HCT116 (cell line): Measurements from ENCODE around the gene NUAK2. TPM values are rescaled to one million over a fixed set of nuclear protein-coding genes. Genes with fewer than 3 reads are reported as not detected.

Experiments used
- ATAC-seq: fragments of 200-7000 bp; cut with Tn5 transposase; 2 replicates; pipeline ENCODE4 v1.9.1; 2020; ENCODE audit warnings: mild to moderate bottlenecking, moderate library complexity
- BruUV-seq: library from RNA; stranded (reverse); fragments of 400-500 nt; replicated peaks from 2 replicates; lab custom pipeline; 2021; lab: Mats Ljungman, UMichigan
- CTCF ChIA-PET: fragments of 300-600 bp; sonication (Branson Sonifier 250); formaldehyde crosslinking; loops from one replicate; lab custom pipeline; 2021; ENCODE audit warnings: antibody characterized with exemption; lab: Charles Lee
- POLR2A ChIA-PET: fragments of 300-600, 350-600 bp; sonication (Branson Sonifier 250); formaldehyde crosslinking; loops from one replicate; lab custom pipeline; 2021; ENCODE audit warnings: antibody characterized with exemption; lab: Charles Lee
- RAD21 ChIA-PET, 2 experiments: fragments of 300-600 bp; sonication (Branson Sonifier 250); formaldehyde crosslinking; loops; one replicate each; lab custom pipeline; 2023; ENCODE audit warnings: low total read pairs in 2 of 2; ENCODE audit not compliant: uncharacterized antibody in 2 of 2, unreplicated experiment in 2 of 2, low non-redundant PET in 1 of 2; lab: Charles Lee
- DNase-seq: peaks from one replicate; pipeline ENCODE4 v3.0.0-alpha.2; 2010; ENCODE audit warnings: low read depth, low spot score
- H2AFZ ChIP-seq: fragments of 200-600 bp; shearing (Covaris generic), sonication (generic); 2 replicates; pipeline ENCODE4 v1.6.1; 2017; ENCODE audit warnings: low read depth, mixed run types, mixed read lengths, antibody characterized with exemption, low read length; ENCODE audit not compliant: poor library complexity, severe bottlenecking
- H3K27ac ChIP-seq: 2 replicates; pipeline ENCODE4 v1.5.1; 2012; ENCODE audit warnings: low read depth, low read length
- H3K27me3 ChIP-seq: fragments of 200-600 bp; sonication (generic); 2 replicates; pipeline ENCODE4 v1.6.1; 2016; ENCODE audit warnings: mixed run types, low read length, mixed read lengths; ENCODE audit not compliant: insufficient read depth
- H3K36me3 ChIP-seq, 2 experiments: fragments of 200-500 bp in 1 of 2; fragments of 200-600 bp in 1 of 2; sonication (Bioruptor generic) in 1 of 2; sonication (generic) in 1 of 2; 2 replicates each; pipeline versions ENCODE4 v1.5.1 to v1.6.1; 2014 to 2016; ENCODE audit warnings: low read length in 2 of 2, inconsistent platforms in 1 of 2, mixed read lengths in 1 of 2, mixed run types in 1 of 2; ENCODE audit not compliant: insufficient read depth in 2 of 2, control insufficient read depth in 1 of 2
- H3K4me1 ChIP-seq, 2 experiments: fragments of 200-600 bp in 1 of 2; sonication (generic) in 1 of 2; 2 replicates each; pipeline versions ENCODE4 v1.5.1 to v1.6.1; 2012 to 2017; ENCODE audit warnings: low read length in 2 of 2, inconsistent platforms in 1 of 2, mild to moderate bottlenecking in 1 of 2, mixed read lengths in 1 of 2, mixed run types in 1 of 2, moderate library complexity in 1 of 2; ENCODE audit not compliant: insufficient read depth in 2 of 2, control insufficient read depth in 1 of 2
- H3K4me2 ChIP-seq: fragments of 200-600 bp; sonication (generic); 2 replicates; pipeline ENCODE4 v1.6.1; 2017; ENCODE audit warnings: mixed run types, low read length, mixed read lengths
- H3K4me3 ChIP-seq, 2 experiments: fragments of 200-600 bp in 1 of 2; sonication (generic) in 1 of 2; replicated peaks in 1 of 2; 2 replicates each; pipeline ENCODE4 v1.5.1; 2011 to 2016; ENCODE audit warnings: low read length in 2 of 2, control low read depth in 1 of 2, low read depth in 1 of 2, mild to moderate bottlenecking in 1 of 2, mixed read lengths in 1 of 2, mixed run types in 1 of 2
- H3K79me2 ChIP-seq: fragments of 200-600 bp; sonication (generic); 2 replicates; pipeline ENCODE4 v1.6.1; 2017; ENCODE audit warnings: mild to moderate bottlenecking, mixed run types, low read length, moderate library complexity, mixed read lengths; ENCODE audit not compliant: insufficient read depth
- H3K9ac ChIP-seq: fragments of 200-600 bp; sonication (generic); 2 replicates; pipeline ENCODE4 v1.6.1; 2016; ENCODE audit warnings: low read length, mixed read lengths
- H3K9me2 ChIP-seq: fragments of 200-600 bp; sonication (generic), shearing (Covaris generic); 2 replicates; pipeline ENCODE4 v1.6.1; 2017; ENCODE audit warnings: mixed run types, mild to moderate bottlenecking, moderate library complexity; ENCODE audit not compliant: insufficient read depth
- H3K9me3 ChIP-seq, 2 experiments: fragments of 200-500 bp in 1 of 2; fragments of 200-600 bp in 1 of 2; sonication (Bioruptor generic) in 1 of 2; sonication (generic) in 1 of 2; 2 replicates each; pipeline ENCODE4 v1.6.1; 2014 to 2017; ENCODE audit warnings: low read length in 2 of 2, mixed read lengths in 2 of 2, inconsistent platforms in 1 of 2, low read depth in 1 of 2, mild to moderate bottlenecking in 1 of 2, mixed run types in 1 of 2, moderate library complexity in 1 of 2; ENCODE audit not compliant: control insufficient read depth in 1 of 2, insufficient read depth in 1 of 2
- H4K20me1 ChIP-seq: fragments of 200-600 bp; sonication (generic), shearing (Covaris generic); 2 replicates; pipeline ENCODE4 v1.6.1; 2017; ENCODE audit warnings: mixed run types, mild to moderate bottlenecking, moderate library complexity; ENCODE audit not compliant: insufficient read depth
- CEBPB ChIP-seq: IDR thresholded peaks from 2 replicates; pipeline ENCODE4 v1.6.1; 2012; ENCODE audit warnings: low read depth
- EGR1 ChIP-seq: IDR thresholded peaks from 2 replicates; pipeline ENCODE4 v1.6.1; 2012; ENCODE audit warnings: low read depth
- ELF1 ChIP-seq: IDR thresholded peaks from 2 replicates; pipeline ENCODE4 v1.6.1; 2012; ENCODE audit warnings: low read depth, borderline replicate concordance
- EZH2 ChIP-seq: fragments of 200-600 bp; sonication (generic); IDR thresholded peaks from 2 replicates; pipeline ENCODE4 v1.6.1; 2017; ENCODE audit warnings: antibody characterized with exemption, mixed run types
- EZH2phosphoT487 ChIP-seq: fragments of 200-600 bp; IDR thresholded peaks from 2 replicates; pipeline ENCODE4 v1.6.1; 2018; ENCODE audit warnings: antibody characterized with exemption, borderline replicate concordance
- FOSL1 ChIP-seq: IDR thresholded peaks from 2 replicates; pipeline ENCODE4 v1.6.1; 2012; ENCODE audit warnings: low read depth
- JUND ChIP-seq: IDR thresholded peaks from 2 replicates; pipeline ENCODE4 v1.6.1; 2012
- POLR2A ChIP-seq: IDR thresholded peaks from 2 replicates; pipeline ENCODE4 v1.7.0; 2011; ENCODE audit warnings: borderline replicate concordance; ENCODE audit not compliant: insufficient read depth, insufficient read length; ENCODE audit errors: extremely low read depth
- RAD21 ChIP-seq: IDR thresholded peaks from 2 replicates; pipeline ENCODE4 v1.6.1; 2012; ENCODE audit warnings: low read depth, mild to moderate bottlenecking
- TCF7L2 ChIP-seq: IDR thresholded peaks from 2 replicates; pipeline ENCODE4 v1.7.0; 2011; ENCODE audit warnings: borderline replicate concordance, inconsistent platforms; ENCODE audit not compliant: insufficient read depth, insufficient read length; ENCODE audit errors: extremely low read depth
- ZNF274 ChIP-seq: fragments of 200-500 bp; sonication (Bioruptor generic); IDR thresholded peaks from 2 replicates; pipeline ENCODE4 v1.6.1; 2014; ENCODE audit warnings: mild to moderate bottlenecking, low read depth, low read length, inconsistent platforms
- intact Hi-C: fragments of 100-400 bp; cut with micrococcal nuclease; formaldehyde crosslinking; loops from 2 replicates; pipeline ENCODE4 v1.10.0; 2022
- total RNA-seq: library from RNA; stranded (reverse); gene quantifications from one replicate; pipeline ENCODE4 v1.2.1, GENCODE V29; 2021; ENCODE audit not compliant: unreplicated experiment
- TF ChIP-seq, protein P1 (sequence below): IDR thresholded peaks from 2 replicates; pipeline ENCODE4 v1.6.1; 2012
- TF ChIP-seq, protein P2 (sequence below): IDR thresholded peaks from 2 replicates; pipeline ENCODE4 v1.6.1; 2011; ENCODE audit warnings: mild to moderate bottlenecking, low read length, moderate library complexity; ENCODE audit not compliant: insufficient replicate concordance; ENCODE audit errors: extremely low read depth
- TF ChIP-seq, protein P3 (sequence below): IDR thresholded peaks from 2 replicates; pipeline ENCODE4 v1.6.1; 2012; ENCODE audit warnings: low read depth

NUAK2 gene
- total RNA-seq, 1 experiment from 2014 or later, result 3.0 TPM

DNA sequence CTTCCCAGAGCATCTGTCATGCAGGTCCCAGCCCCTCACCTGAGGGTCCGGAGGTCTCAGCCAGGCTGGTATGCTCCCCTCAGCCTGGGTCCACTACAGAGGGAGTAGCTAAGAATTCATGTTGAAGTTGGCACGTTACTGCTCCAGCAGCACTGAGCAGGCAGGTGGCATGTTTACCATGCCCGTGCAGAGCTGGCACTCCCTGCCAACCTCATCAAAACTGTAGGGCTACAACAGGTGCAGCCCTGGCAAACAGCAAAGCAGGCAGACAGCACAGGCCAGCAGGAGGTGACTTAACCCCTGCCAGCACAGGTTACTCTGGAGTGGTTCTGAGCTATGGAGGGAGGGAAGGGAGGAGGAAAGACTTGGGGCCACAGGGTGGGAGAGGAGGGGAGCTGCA lies 46.4 kb downstream of the NUAK2 start:
- no peak for TF ChIP-seq TCF7L2
- no peak for TF ChIP-seq EGR1
- TF ChIP-seq CEBPB, result no peak
- TF ChIP-seq JUND, result no peak
- TF ChIP-seq ELF1, result no peak
- TF ChIP-seq EZH2phosphoT487, result no peak
- no peak for TF ChIP-seq RAD21
- no peak for TF ChIP-seq POLR2A
- TF ChIP-seq, protein P1, sequence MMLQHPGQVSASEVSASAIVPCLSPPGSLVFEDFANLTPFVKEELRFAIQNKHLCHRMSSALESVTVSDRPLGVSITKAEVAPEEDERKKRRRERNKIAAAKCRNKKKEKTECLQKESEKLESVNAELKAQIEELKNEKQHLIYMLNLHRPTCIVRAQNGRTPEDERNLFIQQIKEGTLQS, result no peak
- TF ChIP-seq, protein P2, sequence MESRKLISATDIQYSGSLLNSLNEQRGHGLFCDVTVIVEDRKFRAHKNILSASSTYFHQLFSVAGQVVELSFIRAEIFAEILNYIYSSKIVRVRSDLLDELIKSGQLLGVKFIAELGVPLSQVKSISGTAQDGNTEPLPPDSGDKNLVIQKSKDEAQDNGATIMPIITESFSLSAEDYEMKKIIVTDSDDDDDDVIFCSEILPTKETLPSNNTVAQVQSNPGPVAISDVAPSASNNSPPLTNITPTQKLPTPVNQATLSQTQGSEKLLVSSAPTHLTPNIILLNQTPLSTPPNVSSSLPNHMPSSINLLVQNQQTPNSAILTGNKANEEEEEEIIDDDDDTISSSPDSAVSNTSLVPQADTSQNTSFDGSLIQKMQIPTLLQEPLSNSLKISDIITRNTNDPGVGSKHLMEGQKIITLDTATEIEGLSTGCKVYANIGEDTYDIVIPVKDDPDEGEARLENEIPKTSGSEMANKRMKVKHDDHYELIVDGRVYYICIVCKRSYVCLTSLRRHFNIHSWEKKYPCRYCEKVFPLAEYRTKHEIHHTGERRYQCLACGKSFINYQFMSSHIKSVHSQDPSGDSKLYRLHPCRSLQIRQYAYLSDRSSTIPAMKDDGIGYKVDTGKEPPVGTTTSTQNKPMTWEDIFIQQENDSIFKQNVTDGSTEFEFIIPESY, result no peak
- TF ChIP-seq, protein P3, sequence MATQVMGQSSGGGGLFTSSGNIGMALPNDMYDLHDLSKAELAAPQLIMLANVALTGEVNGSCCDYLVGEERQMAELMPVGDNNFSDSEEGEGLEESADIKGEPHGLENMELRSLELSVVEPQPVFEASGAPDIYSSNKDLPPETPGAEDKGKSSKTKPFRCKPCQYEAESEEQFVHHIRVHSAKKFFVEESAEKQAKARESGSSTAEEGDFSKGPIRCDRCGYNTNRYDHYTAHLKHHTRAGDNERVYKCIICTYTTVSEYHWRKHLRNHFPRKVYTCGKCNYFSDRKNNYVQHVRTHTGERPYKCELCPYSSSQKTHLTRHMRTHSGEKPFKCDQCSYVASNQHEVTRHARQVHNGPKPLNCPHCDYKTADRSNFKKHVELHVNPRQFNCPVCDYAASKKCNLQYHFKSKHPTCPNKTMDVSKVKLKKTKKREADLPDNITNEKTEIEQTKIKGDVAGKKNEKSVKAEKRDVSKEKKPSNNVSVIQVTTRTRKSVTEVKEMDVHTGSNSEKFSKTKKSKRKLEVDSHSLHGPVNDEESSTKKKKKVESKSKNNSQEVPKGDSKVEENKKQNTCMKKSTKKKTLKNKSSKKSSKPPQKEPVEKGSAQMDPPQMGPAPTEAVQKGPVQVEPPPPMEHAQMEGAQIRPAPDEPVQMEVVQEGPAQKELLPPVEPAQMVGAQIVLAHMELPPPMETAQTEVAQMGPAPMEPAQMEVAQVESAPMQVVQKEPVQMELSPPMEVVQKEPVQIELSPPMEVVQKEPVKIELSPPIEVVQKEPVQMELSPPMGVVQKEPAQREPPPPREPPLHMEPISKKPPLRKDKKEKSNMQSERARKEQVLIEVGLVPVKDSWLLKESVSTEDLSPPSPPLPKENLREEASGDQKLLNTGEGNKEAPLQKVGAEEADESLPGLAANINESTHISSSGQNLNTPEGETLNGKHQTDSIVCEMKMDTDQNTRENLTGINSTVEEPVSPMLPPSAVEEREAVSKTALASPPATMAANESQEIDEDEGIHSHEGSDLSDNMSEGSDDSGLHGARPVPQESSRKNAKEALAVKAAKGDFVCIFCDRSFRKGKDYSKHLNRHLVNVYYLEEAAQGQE, result no peak
- TF ChIP-seq ZNF274, result no peak
- no peak for TF ChIP-seq EZH2
- TF ChIP-seq FOSL1, result no peak
- no peak overlapping the region for H2AFZ ChIP-seq
- no peak overlapping the region for H3K4me3 ChIP-seq
- H3K36me3 ChIP-seq, result no peaks in the 10 kb centered on the region
- no peaks in the 10 kb centered on the region for H3K9me2 ChIP-seq
- H3K27ac ChIP-seq, result no peak overlapping the region
- peaks cover 17 to 36% of the 10 kb centered on the region in 2 experiments for H3K4me1 ChIP-seq
- ChIA-PET RAD21 (interaction anchor here (2.9 to 3.3 kb wide), 2 partner anchors 50 kb away, joined by 57 to 60 read pairs; no protein-coding TSS in a partner anchor), CTCF (interaction anchor here (3.5 to 9.3 kb wide), 2 partner anchors 49 to 249 kb away, joined by 23 to 397 read pairs; partner anchors contain the start of gene NUAK2), POLR2A (interaction anchor here (3.1 kb wide), 1 partner anchor 50 kb away, joined by 16 read pairs; no protein-coding TSS in a partner anchor)
- H3K9me3 ChIP-seq, result no peaks in the 10 kb centered on the region
- no TSS peak for BruUV-seq
- H4K20me1 ChIP-seq, result no peaks in the 10 kb centered on the region
- intact Hi-C loops, result loop anchor here (10.0 kb wide), 2 partner anchors 250 to 360 kb away; partner anchors contain the start of gene ELK4
- no peaks in the 10 kb centered on the region for H3K79me2 ChIP-seq
- DNase-seq, result no peak
- H3K27me3 ChIP-seq, result no peaks in the 10 kb centered on the region
- H3K9ac ChIP-seq, result no peak overlapping the region
- no peak overlapping the region for H3K4me2 ChIP-seq
- no peak for ATAC-seq
